GM12875 (cell line): ENCODE measurements around the gene FGA.

Experiments
- H3K4me3 ChIP-seq: one replicate; pipeline ENCODE4 v1.5.1; 2011; ENCODE audit warnings: low read depth, low read length, control low read depth
- CTCF ChIP-seq: IDR thresholded peaks from 2 replicates; pipeline ENCODE4 v1.5.1; 2011; ENCODE audit warnings: low read depth, mild to moderate bottlenecking, control low read depth, inconsistent platforms, low read length, moderate library complexity, borderline replicate concordance; ENCODE audit not compliant: insufficient read depth

FGA gene

GRCh38 chr4:154578919-154579318 is 11.6 kb downstream of the FGA start:
- no peak overlapping the region for H3K4me3 ChIP-seq
- no peak for TF ChIP-seq CTCF

DNA sequence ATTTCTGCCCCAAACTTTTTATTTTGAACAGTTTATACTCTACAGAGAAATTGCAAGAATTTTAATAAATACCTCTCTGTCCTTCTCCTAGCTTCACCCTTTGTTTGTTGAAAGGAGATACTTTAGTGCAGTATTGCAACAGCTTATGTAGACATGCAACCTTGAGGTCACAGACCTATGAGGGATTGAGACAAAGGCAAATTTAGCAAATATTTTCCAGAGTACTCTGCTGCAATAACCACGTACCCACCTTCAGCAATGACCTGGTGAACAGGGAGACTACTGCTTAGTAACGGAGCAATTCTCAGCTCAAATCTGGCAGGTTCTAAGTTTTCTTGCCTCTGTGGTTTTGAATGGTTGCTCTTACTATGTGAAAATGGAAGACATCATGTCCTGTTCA is 13.2 kb downstream of the FGA start:
- no peak overlapping the region for H3K4me3 ChIP-seq

GRCh38 chr4:154574311-154574710 is 16.2 kb downstream of the FGA start:
- no peak for TF ChIP-seq CTCF
- H3K4me3 ChIP-seq: no peak overlapping the region

More for the DNA sequence above, 13.2 kb downstream of the FGA start:
- no peak for TF ChIP-seq CTCF

DNA sequence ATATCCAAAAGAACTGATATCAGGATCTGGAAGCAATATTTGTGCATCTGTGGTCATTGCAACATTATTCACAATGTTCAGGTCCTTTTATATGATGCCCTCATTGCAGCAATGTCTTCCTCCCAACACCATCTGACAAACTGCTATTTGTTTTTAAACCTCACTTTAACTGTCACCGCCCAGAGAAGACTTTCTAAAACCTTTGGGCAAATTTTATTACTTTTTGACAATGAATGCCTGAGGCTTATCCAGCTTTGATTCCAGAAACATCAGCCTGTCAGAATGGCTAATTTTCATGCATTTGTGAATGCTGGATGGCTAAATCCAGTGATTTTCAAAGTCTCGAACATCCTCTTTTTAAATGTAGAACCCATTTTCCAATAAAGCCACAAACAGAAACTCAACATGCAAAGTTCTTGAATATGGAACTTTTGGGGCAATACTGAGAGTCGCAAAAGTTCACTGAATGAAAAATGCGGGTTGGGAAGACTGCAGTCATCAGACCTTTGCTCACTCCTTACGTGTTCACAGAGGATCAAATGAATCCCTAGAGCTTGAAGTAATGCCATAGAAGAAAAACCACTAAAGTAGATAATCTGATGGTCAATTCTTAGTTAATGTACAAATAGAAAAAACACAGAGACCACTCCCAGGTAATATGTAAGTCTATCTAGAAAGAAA is 17.2 kb downstream of the FGA start:
- H3K4me3 ChIP-seq: no peak overlapping the region
- TF ChIP-seq CTCF: no peak

DNA sequence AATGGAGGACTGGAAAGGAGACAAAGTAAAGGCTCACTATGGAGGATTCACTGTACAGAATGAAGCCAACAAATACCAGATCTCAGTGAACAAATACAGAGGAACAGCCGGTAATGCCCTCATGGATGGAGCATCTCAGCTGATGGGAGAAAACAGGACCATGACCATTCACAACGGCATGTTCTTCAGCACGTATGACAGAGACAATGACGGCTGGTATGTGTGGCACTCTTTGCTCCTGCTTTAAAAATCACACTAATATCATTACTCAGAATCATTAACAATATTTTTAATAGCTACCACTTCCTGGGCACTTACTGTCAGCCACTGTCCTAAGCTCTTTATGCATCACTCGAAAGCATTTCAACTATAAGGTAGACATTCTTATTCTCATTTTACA is 21.0 kb downstream of the FGA start:
- TF ChIP-seq CTCF: no peak
- no peak overlapping the region for H3K4me3 ChIP-seq

DNA sequence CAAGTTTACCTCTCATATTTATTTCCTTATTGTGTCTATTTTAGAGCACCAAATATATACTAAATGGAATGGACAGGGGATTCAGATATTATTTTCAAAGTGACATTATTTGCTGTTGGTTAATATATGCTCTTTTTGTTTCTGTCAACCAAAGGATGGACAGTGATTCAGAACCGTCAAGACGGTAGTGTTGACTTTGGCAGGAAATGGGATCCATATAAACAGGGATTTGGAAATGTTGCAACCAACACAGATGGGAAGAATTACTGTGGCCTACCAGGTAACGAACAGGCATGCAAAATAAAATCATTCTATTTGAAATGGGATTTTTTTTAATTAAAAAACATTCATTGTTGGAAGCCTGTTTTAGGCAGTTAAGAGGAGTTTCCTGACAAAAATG is 21.5 kb downstream of the FGA start:
- no peak for TF ChIP-seq CTCF
- no peak overlapping the region for H3K4me3 ChIP-seq

DNA sequence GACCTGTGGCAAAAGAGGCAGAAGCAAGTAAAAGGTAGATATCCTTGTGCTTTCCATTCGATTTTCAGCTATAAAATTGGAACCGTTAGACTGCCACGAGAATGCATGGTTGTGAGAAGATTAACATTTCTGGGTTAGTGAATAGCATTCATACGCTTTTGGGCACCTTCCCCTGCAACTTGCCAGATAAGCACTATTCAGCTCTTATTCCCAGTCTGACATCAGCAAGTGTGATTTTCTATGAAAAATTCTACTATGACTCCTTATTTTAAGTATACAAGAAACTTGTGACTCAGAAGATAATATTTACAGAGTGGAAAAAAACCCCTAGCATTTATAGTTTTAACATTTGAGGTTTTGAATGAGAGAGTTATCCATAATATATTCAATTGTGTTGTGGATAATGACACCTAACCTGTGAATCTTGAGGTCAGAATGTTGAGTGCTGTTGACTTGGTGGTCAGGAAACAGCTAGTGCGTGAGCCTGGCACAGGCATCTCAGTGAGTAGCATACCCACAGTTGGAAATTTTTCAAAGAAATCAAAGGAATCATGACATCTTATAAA is 23.8 kb downstream of the FGA start:
- H3K4me3 ChIP-seq: no peak overlapping the region
- TF ChIP-seq CTCF: no peak
